ENCODE data around the gene LRRIQ1. TPM values are rescaled to one million over a fixed set of nuclear protein-coding genes. Genes with fewer than 3 reads are reported as not detected.

Gene LRRIQ1
- total RNA-seq, 1 donor from 2014 or later, result not detected

- no peak overlapping the region for H3K9ac ChIP-seq (ENCODE audit: low read depth in 1 of 3, low read length in 3 of 3)
- no peaks in the 10 kb centered on the region for H3K36me3 ChIP-seq (ENCODE audit: control insufficient read depth in 3 of 3, insufficient read depth in 3 of 3, low read length in 3 of 3)
- peaks cover 0 to 2% (median 0%) of the 10 kb centered on the region in 3 donors for H3K9me3 ChIP-seq (ENCODE audit: control insufficient read depth in 3 of 3, low read length in 3 of 3)
- no peak overlapping the region for H3K4me3 ChIP-seq (ENCODE audit: low read length in 3 of 3)
- no peak overlapping the region for H3K27ac ChIP-seq (ENCODE audit: low read depth, low read length)
- no peaks in the 10 kb centered on the region for H3K4me1 ChIP-seq (ENCODE audit: control insufficient read depth in 3 of 3, insufficient read depth in 3 of 3, low read length in 3 of 3)
- no peaks in the 10 kb centered on the region for H3K27me3 ChIP-seq (ENCODE audit: control insufficient read depth in 3 of 3, insufficient read depth in 3 of 3, low read length in 3 of 3)
Measured at GRCh38 chr12:85244561-85244960, 208.4 kb downstream of the LRRIQ1 start.

DNA sequence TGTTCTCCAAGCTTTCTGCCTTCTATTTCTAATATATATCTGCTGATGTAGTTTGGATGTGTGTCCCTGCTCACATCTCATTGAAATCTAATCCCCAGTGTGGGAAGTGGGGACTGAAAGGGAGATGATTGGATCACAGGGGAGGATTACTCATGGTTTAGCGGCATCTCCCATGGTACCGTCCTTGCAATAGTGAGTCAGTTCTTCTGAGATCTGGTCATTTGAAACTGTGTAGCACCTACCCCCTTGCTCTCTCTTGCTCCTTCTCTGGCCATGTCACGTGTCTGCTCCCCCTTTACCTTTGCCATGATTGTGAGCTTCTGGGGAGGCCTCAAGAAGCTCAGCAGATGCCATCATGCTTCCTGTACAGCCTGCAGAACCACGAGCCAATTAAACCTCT, 217.7 kb downstream of the LRRIQ1 start:
- Histone ChIP-seq H3K27me3 (ENCODE audit: control insufficient read depth in 3 of 3, insufficient read depth in 3 of 3, low read length in 3 of 3) (no peaks in the 10 kb centered on the region), H3K4me3 (ENCODE audit: low read length in 3 of 3) (no peak overlapping the region), H3K36me3 (ENCODE audit: control insufficient read depth in 3 of 3, insufficient read depth in 3 of 3, low read length in 3 of 3) (no peaks in the 10 kb centered on the region), H3K27ac (ENCODE audit: low read depth, low read length) (no peak overlapping the region), H3K9me3 (ENCODE audit: control insufficient read depth in 3 of 3, low read length in 3 of 3) (no peaks in the 10 kb centered on the region), H3K9ac (ENCODE audit: low read depth in 1 of 3, low read length in 3 of 3) (no peak overlapping the region), H3K4me1 (ENCODE audit: control insufficient read depth in 3 of 3, insufficient read depth in 3 of 3, low read length in 3 of 3) (no peaks in the 10 kb centered on the region)

DNA sequence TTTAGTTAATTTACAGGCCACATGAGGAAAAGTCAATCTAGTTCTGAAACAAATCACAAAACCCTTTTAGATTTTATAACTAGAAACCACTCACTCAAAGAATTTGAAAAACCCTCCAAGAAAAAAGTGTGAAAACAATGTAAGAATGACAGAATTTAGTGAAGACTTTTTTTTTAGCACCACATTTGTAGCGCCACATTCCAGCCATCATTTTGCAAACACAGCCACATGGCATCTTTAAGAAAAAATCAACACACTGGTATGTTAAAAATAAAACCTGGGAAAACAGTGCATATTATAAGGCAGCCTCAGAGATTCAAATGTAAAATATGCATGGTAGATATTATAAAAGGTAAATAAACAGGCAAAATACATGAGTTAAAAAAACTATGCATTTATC, 221.5 kb downstream of the LRRIQ1 start:
- no peaks in the 10 kb centered on the region for H3K4me1 ChIP-seq (ENCODE audit: control insufficient read depth in 3 of 3, insufficient read depth in 3 of 3, low read length in 3 of 3)
- H3K27me3 ChIP-seq (ENCODE audit: control insufficient read depth in 3 of 3, insufficient read depth in 3 of 3, low read length in 3 of 3), result no peaks in the 10 kb centered on the region
- no peaks in the 10 kb centered on the region for H3K9me3 ChIP-seq (ENCODE audit: control insufficient read depth in 3 of 3, low read length in 3 of 3)
- H3K36me3 ChIP-seq (ENCODE audit: control insufficient read depth in 3 of 3, insufficient read depth in 3 of 3, low read length in 3 of 3), result no peaks in the 10 kb centered on the region
- H3K27ac ChIP-seq (ENCODE audit: low read depth, low read length), result no peak overlapping the region
- H3K9ac ChIP-seq (ENCODE audit: low read depth in 1 of 3, low read length in 3 of 3), result no peak overlapping the region
- no peak overlapping the region for H3K4me3 ChIP-seq (ENCODE audit: low read length in 3 of 3)

DNA sequence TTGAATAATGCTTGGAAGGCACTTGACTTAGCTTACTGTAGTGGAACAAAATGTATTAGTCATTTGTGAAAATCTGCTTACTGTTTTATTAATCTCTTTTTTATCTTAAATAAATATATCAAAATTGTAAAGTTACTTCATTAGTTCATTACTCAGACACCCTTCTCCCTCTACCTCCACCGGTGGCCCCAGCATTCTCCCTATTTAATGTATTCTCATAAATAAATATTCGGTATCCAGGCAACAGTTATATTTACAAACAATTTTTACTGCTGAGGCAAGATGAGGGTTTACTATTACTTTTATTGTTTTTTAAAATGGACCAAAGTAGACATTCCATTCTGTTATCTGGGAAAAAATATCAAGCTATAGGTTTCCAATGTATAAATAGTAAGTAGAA, 224.3 kb downstream of the LRRIQ1 start:
- Histone ChIP-seq H3K36me3 (ENCODE audit: control insufficient read depth in 3 of 3, insufficient read depth in 3 of 3, low read length in 3 of 3) (no peaks in the 10 kb centered on the region), H3K27me3 (ENCODE audit: control insufficient read depth in 3 of 3, insufficient read depth in 3 of 3, low read length in 3 of 3) (no peaks in the 10 kb centered on the region), H3K9ac (ENCODE audit: low read depth in 1 of 3, low read length in 3 of 3) (no peak overlapping the region), H3K27ac (ENCODE audit: low read depth, low read length) (no peak overlapping the region), H3K4me1 (ENCODE audit: control insufficient read depth in 3 of 3, insufficient read depth in 3 of 3, low read length in 3 of 3) (no peaks in the 10 kb centered on the region), H3K9me3 (ENCODE audit: control insufficient read depth in 3 of 3, low read length in 3 of 3) (no peaks in the 10 kb centered on the region), H3K4me3 (ENCODE audit: low read length in 3 of 3) (no peak overlapping the region)

DNA sequence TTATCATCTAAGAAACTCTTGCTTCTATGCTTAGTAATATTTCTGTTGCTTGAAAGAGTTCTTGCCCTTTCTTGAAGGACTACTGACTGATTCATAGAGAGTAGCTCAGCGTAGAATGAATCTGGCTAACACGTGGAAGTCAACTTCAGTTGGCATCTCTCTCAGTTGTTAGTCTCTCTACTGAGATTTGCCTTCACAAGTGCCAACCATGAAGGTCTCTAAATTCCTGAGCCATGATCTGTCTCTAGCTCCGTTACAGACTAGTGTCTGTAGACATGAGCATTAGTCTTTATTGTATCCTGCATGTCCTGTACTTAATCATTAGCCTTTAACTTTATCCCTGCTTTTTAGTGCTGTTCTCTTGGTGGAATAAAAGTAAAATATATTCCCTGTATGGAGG, 224.7 kb downstream of the LRRIQ1 start:
- no peak overlapping the region for H3K9ac ChIP-seq (ENCODE audit: low read depth in 1 of 3, low read length in 3 of 3)
- no peaks in the 10 kb centered on the region for H3K27me3 ChIP-seq (ENCODE audit: control insufficient read depth in 3 of 3, insufficient read depth in 3 of 3, low read length in 3 of 3)
- H3K4me3 ChIP-seq (ENCODE audit: low read length in 3 of 3), result no peak overlapping the region
- H3K36me3 ChIP-seq (ENCODE audit: control insufficient read depth in 3 of 3, insufficient read depth in 3 of 3, low read length in 3 of 3), result no peaks in the 10 kb centered on the region
- no peaks in the 10 kb centered on the region for H3K4me1 ChIP-seq (ENCODE audit: control insufficient read depth in 3 of 3, insufficient read depth in 3 of 3, low read length in 3 of 3)
- no peaks in the 10 kb centered on the region for H3K9me3 ChIP-seq (ENCODE audit: control insufficient read depth in 3 of 3, low read length in 3 of 3)
- H3K27ac ChIP-seq (ENCODE audit: low read depth, low read length), result no peak overlapping the region

DNA sequence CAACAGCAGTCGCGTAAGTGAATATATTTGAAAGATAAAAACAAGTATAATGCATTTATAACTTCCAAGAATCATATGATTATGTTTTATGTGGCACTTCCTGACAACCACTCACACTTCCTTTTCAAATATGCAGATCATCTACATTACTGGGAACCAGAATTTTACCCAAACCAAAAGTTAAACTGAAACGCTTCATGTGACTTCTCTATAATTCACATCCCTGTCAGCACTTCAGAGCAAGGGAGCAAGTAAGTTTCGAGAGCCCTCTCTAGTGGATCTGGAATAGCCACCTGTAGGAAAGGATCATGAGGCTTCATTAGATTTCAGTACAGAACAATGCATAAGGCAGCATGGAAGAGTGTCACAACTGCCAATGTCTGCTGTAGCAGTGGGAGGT, 230.2 kb downstream of the LRRIQ1 start:
- Histone ChIP-seq H3K9ac (ENCODE audit: low read depth in 1 of 3, low read length in 3 of 3) (no peak overlapping the region), H3K4me3 (ENCODE audit: low read length in 3 of 3) (no peak overlapping the region), H3K4me1 (ENCODE audit: control insufficient read depth in 3 of 3, insufficient read depth in 3 of 3, low read length in 3 of 3) (no peaks in the 10 kb centered on the region), H3K9me3 (ENCODE audit: control insufficient read depth in 3 of 3, low read length in 3 of 3) (no peaks in the 10 kb centered on the region), H3K36me3 (ENCODE audit: control insufficient read depth in 3 of 3, insufficient read depth in 3 of 3, low read length in 3 of 3) (no peaks in the 10 kb centered on the region), H3K27ac (ENCODE audit: low read depth, low read length) (no peak overlapping the region), H3K27me3 (ENCODE audit: control insufficient read depth in 3 of 3, insufficient read depth in 3 of 3, low read length in 3 of 3) (no peaks in the 10 kb centered on the region)

DNA sequence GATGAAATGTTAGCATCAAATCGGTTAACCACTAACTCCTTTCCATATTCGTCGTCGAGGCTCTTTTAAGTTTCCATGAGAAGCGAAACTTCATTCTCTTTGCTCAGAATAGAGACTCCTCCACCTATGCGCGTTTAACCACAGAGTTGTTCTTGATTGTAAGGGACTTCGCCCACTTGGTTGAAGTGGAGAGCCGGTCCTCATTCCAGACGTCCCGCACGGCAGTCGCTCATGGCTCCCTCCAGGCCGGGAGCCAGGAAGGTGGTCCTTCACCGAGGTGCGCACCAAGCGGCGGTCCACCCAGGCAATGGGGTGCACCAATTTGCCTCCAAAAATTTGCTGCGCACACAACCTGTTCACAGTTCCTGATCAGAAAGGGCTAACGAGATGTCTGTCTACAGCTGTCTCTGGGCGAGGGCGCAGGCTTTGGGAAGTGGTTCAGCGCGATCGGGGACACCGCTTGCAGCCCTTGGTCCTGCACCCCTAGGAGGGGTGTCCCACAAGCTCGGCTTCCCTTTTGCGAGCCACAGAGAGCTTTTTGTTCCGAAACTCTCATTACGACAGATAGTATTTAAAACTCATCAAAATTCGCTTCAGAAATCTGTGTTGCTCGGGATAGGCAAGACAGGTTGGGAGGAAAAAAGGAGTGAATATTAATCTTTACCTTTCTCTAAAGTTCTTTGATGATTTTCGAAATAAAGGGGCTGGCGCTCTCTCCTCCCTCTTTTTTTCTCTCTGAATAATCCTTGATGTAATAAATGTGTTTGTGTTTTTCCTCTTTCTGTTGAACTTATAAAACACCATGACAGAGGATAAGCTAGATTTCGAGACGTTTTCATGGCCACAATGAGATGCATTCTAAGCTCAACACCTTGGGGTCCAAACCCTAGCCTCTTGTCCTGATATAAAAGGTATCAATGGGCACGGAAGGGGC, 237.5 kb downstream of the LRRIQ1 start:
- Histone ChIP-seq H3K9ac (ENCODE audit: low read depth in 1 of 3, low read length in 3 of 3) (no peak overlapping the region), H3K36me3 (ENCODE audit: control insufficient read depth in 3 of 3, insufficient read depth in 3 of 3, low read length in 3 of 3) (no peaks in the 10 kb centered on the region), H3K9me3 (ENCODE audit: control insufficient read depth in 3 of 3, low read length in 3 of 3) (peaks cover 0 to 2% (median 1%) of the 10 kb centered on the region in 3 donors), H3K27ac (ENCODE audit: low read depth, low read length) (no peak overlapping the region), H3K4me1 (ENCODE audit: control insufficient read depth in 3 of 3, insufficient read depth in 3 of 3, low read length in 3 of 3) (no peaks in the 10 kb centered on the region), H3K4me3 (ENCODE audit: low read length in 3 of 3) (no peak overlapping the region), H3K27me3 (ENCODE audit: control insufficient read depth in 3 of 3, insufficient read depth in 3 of 3, low read length in 3 of 3) (peaks cover 23 to 45% (median 36%) of the 10 kb centered on the region in 3 donors)

DNA sequence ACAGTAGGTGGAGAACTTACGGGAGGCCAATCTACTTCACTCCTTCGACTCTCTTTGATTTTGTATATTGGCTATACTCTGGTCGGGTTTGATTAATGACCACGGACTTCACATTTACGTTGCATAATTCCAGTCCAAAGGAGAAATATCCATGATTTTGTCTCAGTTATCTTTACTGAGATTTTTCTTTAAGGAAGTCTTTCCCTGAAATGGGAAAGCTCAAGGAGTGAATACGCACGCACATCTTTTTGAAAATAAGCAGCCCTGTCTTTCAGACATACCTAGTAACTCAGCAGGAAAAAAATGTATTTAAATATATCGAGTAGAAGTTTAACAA, 238.1 kb downstream of the LRRIQ1 start:
- no peak overlapping the region for H3K4me3 ChIP-seq (ENCODE audit: low read length in 3 of 3)
- peaks cover 30 to 50% (median 42%) of the 10 kb centered on the region in 3 donors for H3K27me3 ChIP-seq (ENCODE audit: control insufficient read depth in 3 of 3, insufficient read depth in 3 of 3, low read length in 3 of 3)
- no peak overlapping the region for H3K27ac ChIP-seq (ENCODE audit: low read depth, low read length)
- no peaks in the 10 kb centered on the region for H3K4me1 ChIP-seq (ENCODE audit: control insufficient read depth in 3 of 3, insufficient read depth in 3 of 3, low read length in 3 of 3)
- no peaks in the 10 kb centered on the region for H3K36me3 ChIP-seq (ENCODE audit: control insufficient read depth in 3 of 3, insufficient read depth in 3 of 3, low read length in 3 of 3)
- no peak overlapping the region for H3K9ac ChIP-seq (ENCODE audit: low read depth in 1 of 3, low read length in 3 of 3)
- peaks cover 0 to 3% (median 1%) of the 10 kb centered on the region in 3 donors for H3K9me3 ChIP-seq (ENCODE audit: control insufficient read depth in 3 of 3, low read length in 3 of 3)

- Histone ChIP-seq H3K4me3 (ENCODE audit: low read length in 3 of 3) (no peak overlapping the region), H3K9me3 (ENCODE audit: control insufficient read depth in 3 of 3, low read length in 3 of 3) (peaks cover 0 to 3% (median 1%) of the 10 kb centered on the region in 3 donors), H3K27me3 (ENCODE audit: control insufficient read depth in 3 of 3, insufficient read depth in 3 of 3, low read length in 3 of 3) (peaks cover 39 to 59% (median 50%) of the 10 kb centered on the region in 3 donors), H3K36me3 (ENCODE audit: control insufficient read depth in 3 of 3, insufficient read depth in 3 of 3, low read length in 3 of 3) (no peaks in the 10 kb centered on the region), H3K4me1 (ENCODE audit: control insufficient read depth in 3 of 3, insufficient read depth in 3 of 3, low read length in 3 of 3) (peaks cover 2 to 7% (median 3%) of the 10 kb centered on the region in 3 donors), H3K27ac (ENCODE audit: low read depth, low read length) (no peak overlapping the region), H3K9ac (ENCODE audit: low read depth in 1 of 3, low read length in 3 of 3) (no peak overlapping the region)
Measured at GRCh38 chr12:85275374-85275773, 239.2 kb downstream of the LRRIQ1 start.

- Histone ChIP-seq H3K27me3 (ENCODE audit: control insufficient read depth in 3 of 3, insufficient read depth in 3 of 3, low read length in 3 of 3) (peaks cover 55 to 75% (median 61%) of the 10 kb centered on the region in 3 donors), H3K9me3 (ENCODE audit: control insufficient read depth in 3 of 3, low read length in 3 of 3) (peaks cover 0 to 3% (median 1%) of the 10 kb centered on the region in 3 donors), H3K36me3 (ENCODE audit: control insufficient read depth in 3 of 3, insufficient read depth in 3 of 3, low read length in 3 of 3) (no peaks in the 10 kb centered on the region)
Measured at GRCh38 chr12:85277191-85277590, 241.0 kb downstream of the LRRIQ1 start.

More at GRCh38 chr12:85277191-85277590, 241.0 kb downstream of the LRRIQ1 start:
- Histone ChIP-seq H3K27ac (ENCODE audit: low read depth, low read length) (no peak overlapping the region), H3K4me3 (ENCODE audit: low read length in 3 of 3) (no peak overlapping the region), H3K4me1 (ENCODE audit: control insufficient read depth in 3 of 3, insufficient read depth in 3 of 3, low read length in 3 of 3) (peaks cover 5 to 10% (median 6%) of the 10 kb centered on the region in 3 donors), H3K9ac (ENCODE audit: low read depth in 1 of 3, low read length in 3 of 3) (no peak overlapping the region)
